Stimulated activated CD4-positive, alpha-beta T cell treated with anti-CD3 and anti-CD28 coated beads, Interleukin-15, amount 100 ng/mL, for 48 hours (primary cell): Measurements from ENCODE around the gene UFSP2.
A peak's percentile ranks its signal among the peaks of the same experiment; 100 is the strongest.

Source experiments
- DNase-seq, 2 donors: peaks; one replicate each; pipeline ENCODE4 v3.0.0-alpha.2; 2020; ENCODE audit warnings: low read depth in 2 of 2

UFSP2 gene

GRCh38 chr4:185426960-185427688 lies 1.4 kb upstream of the UFSP2 start:
- no peak for DNase-seq

- DNase-seq, result no peak
These were observed 688 bp downstream of the UFSP2 start for GRCh38 chr4:185424905-185425646.

GRCh38 chr4:185421366-185422124 lies 4.2 kb downstream of the UFSP2 start:
- DNase-seq, result no peak

- DNase-seq, result no peak
These were observed 8.8 kb downstream of the UFSP2 start for GRCh38 chr4:185416955-185417354.

GRCh38 chr4:185412412-185412811 lies 13.4 kb downstream of the UFSP2 start:
- no peak for DNase-seq

- no peak for DNase-seq
These were observed 13.9 kb downstream of the UFSP2 start for GRCh38 chr4:185411849-185412248.

- DNase-seq, result no peak
These were observed 17.3 kb downstream of the UFSP2 start for GRCh38 chr4:185408432-185408831.

GRCh38 chr4:185405296-185405999 lies 20.3 kb downstream of the UFSP2 start:
- DNase-seq, result no peak

GRCh38 chr4:185404031-185404430 lies 21.7 kb downstream of the UFSP2 start:
- DNase-seq, result no peak

- no peak for DNase-seq
These were observed 26.3 kb downstream of the UFSP2 start for GRCh38 chr4:185399466-185399865.

GRCh38 chr4:185398618-185399017 lies 27.1 kb downstream of the UFSP2 start:
- no peak for DNase-seq

- DNase-seq, result no peak
These were observed 28.9 kb downstream of the UFSP2 start, which contains the start of gene ANKRD37 for GRCh38 chr4:185396724-185397385. TSS of gene ANKRD37 (plus strand) at chr4:185396841. CDS start at chr4:185396924, 83 bp downstream.

- DNase-seq, result peak; percentile 91 to 93
These were observed 29.6 kb downstream of the UFSP2 start for GRCh38 chr4:185395956-185396723.

GRCh38 chr4:185395238-185395955 lies 30.4 kb downstream of the UFSP2 start, which contains the start of gene LRP2BP:
TSS of gene LRP2BP (minus strand) at chr4:185395924. CDS start at chr4:185378186, 17,738 bp downstream.
- DNase-seq, result no peak

- no peak for DNase-seq
These were observed 31.1 kb downstream of the UFSP2 start for GRCh38 chr4:185394568-185395237.

GRCh38 chr4:185392156-185392555 lies 33.6 kb downstream of the UFSP2 start:
- no peak for DNase-seq

GRCh38 chr4:185390941-185391340 lies 34.8 kb downstream of the UFSP2 start:
- DNase-seq, result no peak

- DNase-seq, result no peak
These were observed 37.8 kb downstream of the UFSP2 start for GRCh38 chr4:185387957-185388356.

GRCh38 chr4:185384930-185385331 lies 40.8 kb downstream of the UFSP2 start:
- DNase-seq, result no peak
